NOMO-1 treated with DMSO at 0.1 percent for 48 hours (cell line): ENCODE results near the gene ANKHD1.

Experiments used
- DNase-seq: peaks from one replicate; lab custom pipeline; 2025; ENCODE audit not compliant: unreplicated experiment; lab: John Stamatoyannopoulos, UW

Gene ANKHD1

DNA sequence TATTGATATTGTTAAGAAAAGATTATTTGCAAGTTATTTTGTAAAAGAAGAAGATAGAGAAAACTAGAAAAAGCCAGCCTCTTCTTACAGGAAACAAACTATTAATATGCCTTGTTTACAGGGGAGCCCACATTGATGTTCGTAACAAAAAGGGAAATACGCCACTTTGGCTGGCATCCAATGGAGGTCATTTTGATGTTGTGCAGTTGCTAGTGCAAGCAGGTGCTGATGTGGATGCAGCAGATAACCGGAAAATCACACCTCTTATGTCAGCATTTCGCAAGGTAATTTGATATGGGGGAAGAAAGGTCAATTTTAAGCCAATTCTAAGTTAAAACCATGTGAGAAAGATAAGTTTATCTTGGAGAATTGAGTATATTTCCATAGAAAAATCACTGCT lies 108.3 kb downstream of the ANKHD1 start:
- no peak for DNase-seq

DNA sequence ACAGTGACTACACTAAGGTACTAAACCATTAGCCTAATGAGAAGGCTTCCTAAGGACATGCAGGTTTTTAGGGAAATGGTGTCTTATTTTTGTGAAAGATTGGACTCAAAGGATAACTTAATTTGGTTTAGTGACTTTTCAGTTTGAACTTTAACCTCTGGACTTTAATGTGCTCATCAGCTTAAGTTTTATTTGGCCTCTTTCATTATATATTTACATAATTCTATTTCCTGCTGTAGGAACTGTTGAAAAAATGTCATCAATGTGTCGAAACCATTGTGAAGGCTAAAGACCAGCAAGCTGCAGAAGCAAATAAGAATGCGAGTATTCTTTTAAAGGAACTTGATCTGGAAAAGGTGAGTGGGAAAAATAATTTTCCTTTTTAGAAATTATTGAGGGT lies 111.5 kb downstream of the ANKHD1 start:
- no peak for DNase-seq

DNA sequence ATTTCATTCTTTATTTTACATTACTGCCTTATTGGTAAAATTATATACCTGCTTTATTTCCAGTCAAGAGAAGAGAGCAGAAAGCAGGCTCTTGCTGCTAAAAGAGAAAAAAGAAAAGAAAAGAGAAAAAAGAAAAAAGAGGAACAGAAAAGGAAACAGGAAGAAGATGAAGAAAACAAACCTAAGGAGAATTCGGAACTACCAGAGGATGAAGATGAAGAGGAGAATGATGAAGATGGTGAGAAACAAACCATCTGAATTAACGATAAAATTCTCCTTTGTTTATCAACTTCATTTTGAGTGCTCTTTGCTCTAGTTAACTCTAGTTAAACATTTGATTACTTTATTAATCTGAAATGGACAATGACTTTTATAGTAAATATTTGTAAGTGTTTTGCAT lies 122.4 kb downstream of the ANKHD1 start:
- DNase-seq = no peak

DNA sequence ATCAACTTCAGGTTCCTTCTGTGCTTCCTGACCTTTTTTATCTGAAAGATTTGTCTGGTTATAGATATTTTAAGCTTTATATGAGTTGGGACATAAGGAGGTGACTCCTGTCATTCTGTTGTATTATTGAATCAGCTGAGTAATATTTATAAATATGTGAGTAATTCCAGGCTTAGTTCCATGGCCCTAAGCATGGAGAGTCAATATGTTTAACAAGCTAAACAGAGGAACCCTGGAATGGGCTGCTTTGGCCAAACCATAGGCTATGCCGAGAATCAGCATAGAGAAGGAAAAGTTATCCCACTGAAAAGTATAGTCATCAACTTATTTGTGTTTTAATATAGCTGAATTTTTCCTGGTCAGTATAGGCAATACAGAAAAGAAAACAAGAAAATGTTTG lies 138.6 kb downstream of the ANKHD1 start:
- no peak for DNase-seq

DNA sequence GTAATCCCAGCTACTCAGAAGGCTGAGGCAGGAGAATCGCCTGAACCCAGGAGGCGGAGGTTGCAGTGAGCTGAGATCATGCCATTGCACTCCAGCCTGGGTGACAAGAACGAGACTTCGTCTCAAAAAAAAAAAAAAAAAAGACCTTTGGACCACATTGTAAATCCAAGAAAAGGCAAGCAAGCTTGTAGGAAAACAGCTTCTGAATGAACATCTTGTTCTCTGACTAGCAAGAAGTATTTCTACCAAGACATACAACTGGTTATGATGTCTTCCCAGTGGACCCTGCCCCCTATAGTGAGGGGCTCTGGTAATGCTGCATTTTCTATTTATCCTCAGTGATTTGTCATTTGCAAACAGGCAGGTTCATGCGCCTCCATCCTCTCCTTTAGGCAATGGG lies 141.3 kb downstream of the ANKHD1 start:
- no peak for DNase-seq

- no peak for DNase-seq
These were observed 143.4 kb downstream of the ANKHD1 start for GRCh38 chr5:140544986-140545385.

- no peak for DNase-seq
These were observed 144.0 kb downstream of the ANKHD1 start for GRCh38 chr5:140545606-140546005.

GRCh38 chr5:140546851-140547507 lies 145.3 kb downstream of the ANKHD1 start:
- no peak for DNase-seq

DNA sequence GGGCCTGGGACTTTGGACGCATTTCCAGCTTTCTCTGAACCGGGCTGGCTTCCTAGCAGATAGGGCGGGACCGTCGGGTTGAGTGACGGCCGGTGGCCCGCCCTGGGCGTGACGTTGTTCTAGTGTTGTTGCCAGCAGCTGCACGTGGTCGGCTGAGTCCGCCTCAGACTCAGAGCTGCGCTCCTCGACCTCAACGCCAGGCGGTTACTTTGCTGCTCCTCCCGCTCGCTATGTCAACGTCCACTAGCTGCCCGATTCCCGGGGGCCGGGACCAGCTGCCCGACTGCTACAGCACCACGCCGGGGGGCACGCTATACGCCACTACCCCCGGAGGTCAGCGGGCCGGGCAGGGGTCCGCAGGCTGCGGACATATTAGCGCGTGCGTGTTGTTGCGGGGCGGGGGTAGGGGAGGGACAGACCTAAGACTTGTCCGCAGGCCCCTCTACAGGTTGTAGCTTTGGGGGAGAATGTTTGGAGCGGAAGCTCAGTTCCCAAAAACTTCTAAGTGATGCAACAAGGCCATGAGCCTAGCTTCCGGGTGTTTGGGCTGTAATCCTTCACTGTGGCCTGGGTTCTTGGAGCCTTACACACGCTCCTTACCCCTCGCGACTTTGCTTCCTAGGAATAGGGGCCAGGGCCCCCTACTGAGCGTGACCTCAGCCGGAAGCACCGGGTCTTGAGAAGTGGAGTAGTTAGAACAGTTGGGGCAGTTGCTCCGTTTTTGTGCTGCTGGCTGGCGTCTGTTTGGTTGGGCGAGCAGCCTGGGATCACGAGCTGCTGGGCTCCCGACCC lies 146.1 kb downstream of the ANKHD1 start, which contains the start of gene EIF4EBP3:
TSS of gene EIF4EBP3 (plus strand) at position 155 of the 792 bp plus-strand sequence. CDS start at position 231, 76 bp downstream.
- peak; percentile 84 for DNase-seq

- no peak for DNase-seq
These were observed 146.7 kb downstream of the ANKHD1 start for GRCh38 chr5:140548300-140548688.

DNA sequence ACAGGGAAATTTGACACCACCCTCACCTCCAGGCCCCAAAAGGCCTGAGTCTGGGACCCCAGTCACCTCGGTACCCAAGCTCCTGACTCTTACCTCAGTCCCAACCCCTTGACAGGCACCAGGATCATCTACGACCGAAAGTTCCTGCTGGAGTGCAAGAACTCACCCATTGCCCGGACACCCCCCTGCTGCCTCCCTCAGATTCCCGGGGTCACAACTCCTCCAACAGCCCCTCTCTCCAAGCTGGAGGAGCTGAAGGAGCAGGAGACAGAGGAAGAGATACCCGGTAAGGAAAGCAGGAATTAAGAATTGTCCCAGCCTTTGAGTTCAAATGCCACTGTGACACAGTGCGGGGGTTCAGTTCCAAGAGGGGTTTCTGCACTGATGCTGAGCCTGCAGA lies 147.2 kb downstream of the ANKHD1 start:
- no peak for DNase-seq

DNA sequence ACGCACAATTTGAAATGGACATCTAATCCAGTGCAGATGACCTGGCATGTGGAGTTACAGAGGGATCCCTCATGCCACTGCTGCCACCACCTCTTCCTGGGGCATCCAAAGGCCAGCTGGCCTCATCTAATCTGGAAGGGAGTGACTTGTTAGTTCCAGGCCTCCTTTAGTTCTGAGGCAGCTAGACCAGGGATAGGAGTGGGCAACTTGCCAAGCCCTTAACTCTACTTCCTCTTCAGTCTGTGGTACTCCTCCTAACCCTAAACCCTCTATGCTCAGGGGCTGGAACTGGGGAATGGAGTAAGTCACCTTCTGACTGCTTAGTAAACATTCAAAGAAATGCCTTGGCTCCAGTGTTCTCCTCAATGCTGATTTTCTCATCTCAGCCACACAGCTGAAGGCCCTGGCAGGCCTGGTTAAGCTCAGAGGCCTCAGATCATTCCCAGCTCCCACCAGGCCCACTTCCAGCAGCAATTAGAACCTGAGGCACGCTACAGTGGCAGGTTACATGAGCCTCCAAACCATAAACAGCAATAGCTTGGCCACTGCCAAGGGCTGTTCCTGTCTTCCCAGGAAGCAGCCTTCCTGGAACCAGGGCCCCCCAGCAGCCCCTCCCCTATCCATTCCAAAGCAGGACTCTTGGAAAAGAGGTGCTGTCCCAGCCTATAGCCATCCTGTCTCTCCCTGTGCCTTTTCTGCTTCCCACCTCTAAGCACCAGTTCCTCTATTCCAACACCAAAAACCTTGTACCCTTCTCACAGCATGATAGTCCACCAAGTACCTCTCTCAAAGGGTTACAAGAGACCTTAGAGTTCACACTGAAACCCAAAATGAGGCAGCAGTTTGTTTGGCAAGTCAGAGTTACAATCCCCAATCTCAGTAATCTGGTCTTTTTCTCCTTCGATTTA lies 147.9 kb downstream of the ANKHD1 start:
- peak; percentile 74 for DNase-seq

DNA sequence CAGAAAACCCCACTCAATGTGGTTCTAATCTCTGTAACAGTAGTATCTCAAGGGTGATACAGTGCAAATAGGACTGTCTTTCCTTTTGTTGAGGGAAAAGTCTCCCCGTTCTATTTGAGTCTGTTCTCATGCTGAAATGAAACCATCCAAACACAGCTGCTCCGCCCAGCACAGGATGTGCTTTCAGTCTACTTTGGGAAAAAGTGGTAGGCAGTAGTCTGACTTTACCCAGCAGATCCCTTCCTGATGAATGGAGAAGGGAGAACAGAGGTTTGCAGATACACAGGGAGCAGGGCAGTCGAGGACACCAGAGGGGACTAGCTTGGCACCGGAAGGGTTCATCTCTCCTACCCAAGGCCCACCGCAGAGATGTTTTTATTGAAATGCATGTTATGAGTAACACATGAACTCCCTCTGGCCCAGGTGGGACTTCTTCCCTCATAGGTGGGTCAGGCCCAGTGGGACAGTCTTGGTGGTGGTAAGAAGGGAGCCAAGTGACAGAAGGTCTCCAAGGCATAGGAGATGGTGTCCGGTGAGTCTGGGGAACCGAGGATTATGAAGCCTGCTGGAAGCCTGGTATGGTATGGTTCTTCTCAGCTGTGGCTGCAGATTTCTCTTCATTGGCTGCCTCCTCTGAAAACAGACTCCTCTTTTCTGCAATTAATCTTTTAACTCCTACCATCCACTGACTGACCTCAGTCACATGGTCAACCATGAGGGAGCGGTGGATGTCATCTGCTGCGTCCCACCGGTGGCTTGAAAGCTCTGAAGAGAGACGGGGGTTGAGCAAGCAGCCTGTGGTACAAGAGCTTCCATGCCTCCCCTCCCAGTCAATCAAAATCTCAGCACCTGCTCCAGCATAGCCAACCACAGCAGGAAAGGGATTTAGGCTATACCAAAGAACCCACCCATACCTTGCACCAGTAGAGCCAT lies 148.8 kb downstream of the ANKHD1 start:
- no peak for DNase-seq

GRCh38 chr5:140551872-140552271 lies 150.2 kb downstream of the ANKHD1 start:
- DNase-seq = no peak

DNA sequence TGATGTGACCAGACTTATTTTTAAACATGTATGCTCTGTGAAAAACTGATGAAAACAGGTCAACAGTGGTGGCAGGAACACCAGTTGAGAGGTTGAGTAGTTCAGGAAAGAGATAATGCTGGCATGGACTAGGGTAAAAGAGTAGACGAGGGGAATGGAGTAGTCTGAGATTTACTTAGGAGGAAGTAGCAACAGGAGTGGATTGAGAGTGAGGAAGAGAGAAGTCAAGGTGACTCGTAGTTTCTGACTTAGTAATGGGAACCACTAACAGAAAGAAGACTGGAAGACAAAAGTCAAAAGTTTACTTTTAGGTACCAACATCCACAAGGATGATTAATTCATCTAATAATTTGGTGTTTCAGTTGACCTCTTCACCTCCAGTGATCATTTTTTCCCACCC lies 152.0 kb downstream of the ANKHD1 start:
- DNase-seq = peak; percentile 41

DNA sequence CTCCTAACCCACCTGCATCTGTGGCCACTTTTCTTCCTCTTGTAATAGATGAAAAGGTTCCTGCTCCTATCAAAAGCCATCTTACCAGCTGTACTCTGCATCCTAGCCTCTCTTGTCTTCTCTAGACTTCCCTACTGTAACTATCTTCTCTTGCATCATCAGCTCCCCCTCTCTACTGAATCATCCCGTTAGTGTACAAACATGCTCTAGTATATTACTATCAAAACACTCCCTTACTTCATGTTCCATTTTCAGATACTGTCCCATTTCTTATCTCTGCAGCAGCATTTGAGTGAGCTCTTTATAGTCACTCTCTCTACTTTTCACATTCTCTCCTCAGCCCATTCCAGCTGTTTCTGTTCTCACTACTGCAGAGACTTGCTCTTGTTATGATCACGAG lies 152.8 kb downstream of the ANKHD1 start:
- peak; percentile 12 for DNase-seq

GRCh38 chr5:140555747-140556312 lies 154.2 kb downstream of the ANKHD1 start:
- DNase-seq = peak; percentile 13

DNA sequence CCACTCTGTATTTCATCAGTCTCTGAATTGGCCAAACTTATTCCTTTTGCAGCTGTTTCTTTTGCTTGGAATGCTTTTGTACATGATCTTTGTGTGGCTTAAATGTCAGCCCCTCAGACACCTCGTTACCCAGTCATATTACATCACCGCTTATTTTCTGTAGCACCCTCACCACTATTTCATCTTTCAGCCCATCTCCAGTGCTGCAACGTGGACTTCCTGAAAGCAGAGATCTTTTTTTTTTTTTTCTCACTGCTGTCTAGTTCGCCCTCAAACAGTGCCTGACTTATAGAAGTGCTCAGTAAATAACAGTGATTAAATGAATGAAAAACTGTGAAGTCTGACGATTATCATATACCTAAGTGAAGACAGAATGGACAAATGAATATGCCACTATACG lies 154.8 kb downstream of the ANKHD1 start:
- DNase-seq = peak; percentile 46

DNA sequence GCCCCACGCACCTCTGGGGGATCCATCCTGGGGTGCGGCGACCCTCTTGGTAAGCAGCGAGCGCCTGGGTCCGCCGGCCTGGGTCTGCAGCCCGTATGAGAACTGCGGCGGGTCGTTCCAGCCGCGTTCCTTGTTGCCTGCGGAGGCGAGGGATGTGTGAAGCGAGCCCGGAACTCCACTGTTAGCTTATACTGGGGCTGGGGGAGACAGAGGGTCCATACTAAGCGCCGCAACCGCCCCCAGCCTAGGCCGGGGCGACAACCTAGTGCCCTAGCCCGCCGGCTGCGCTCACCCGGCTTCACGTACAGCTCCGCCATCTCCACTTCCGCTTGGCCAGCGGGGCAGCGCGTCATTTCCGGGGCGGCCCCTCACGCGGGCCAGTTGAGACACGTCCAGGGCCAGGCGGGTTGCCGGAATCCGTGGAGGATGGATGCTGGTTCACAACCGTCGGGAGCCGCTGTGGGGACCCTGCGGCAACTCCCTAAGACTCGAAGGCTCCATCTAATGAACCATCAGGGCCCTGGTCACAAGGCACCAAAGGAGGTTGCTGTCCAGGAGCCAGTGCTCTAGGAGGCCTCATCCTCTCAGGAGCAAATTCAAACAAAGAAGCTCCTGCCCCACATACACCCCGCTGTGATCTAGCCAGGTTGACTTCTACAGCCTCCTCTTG lies 155.6 kb downstream of the ANKHD1 start, which contains the start of gene SRA1:
TSS of gene SRA1 (minus strand) at position 338 of the 670 bp plus-strand sequence. CDS start at position 317, 21 bp downstream.
- DNase-seq = peak; percentile 88
